Stimulated activated CD8-positive, alpha-beta memory T cell treated with anti-CD3 and anti-CD28 coated beads, Interleukin-12 subunit alpha, Interleukin-12 subunit beta, amount 100 ng/mL, for 1 hour (primary cell): ENCODE results near the gene SNX21.
A peak's percentile ranks its signal among the peaks of the same experiment; 100 is the strongest.
"Not testable (repeated sequence)": the region's sequence is repeated elsewhere in the genome, so short reads cannot be mapped to it uniquely, and the experiment has no call there.

Experiments
- DNase-seq: peaks from one replicate; pipeline ENCODE4 v3.0.0-alpha.2; 2020; ENCODE audit warnings: low read depth

The SNX21 gene

GRCh38 chr20:45823949-45824835 is 9.4 kb upstream of the SNX21 start:
- peak; percentile 24 for DNase-seq

- DNase-seq = no peak
Observed at GRCh38 chr20:45826381-45827019, 7.1 kb upstream of the SNX21 start.

GRCh38 chr20:45827030-45827652 is 6.5 kb upstream of the SNX21 start, which contains the start of gene TNNC2:
TSS of gene TNNC2 (minus strand) at chr20:45827312. CDS start at chr20:45827248, 64 bp downstream.
- DNase-seq = no peak

GRCh38 chr20:45827712-45828111 is 5.9 kb upstream of the SNX21 start:
- no peak for DNase-seq

GRCh38 chr20:45828589-45828988 is 5.0 kb upstream of the SNX21 start:
- no peak for DNase-seq

GRCh38 chr20:45829673-45830106 is 3.9 kb upstream of the SNX21 start:
- not testable (repeated sequence) for DNase-seq

GRCh38 chr20:45832619-45833018 is 980 bp upstream of the SNX21 start:
- no peak for DNase-seq

GRCh38 chr20:45833883-45834796 is 541 bp downstream of the SNX21 start:
- no peak for DNase-seq

GRCh38 chr20:45834797-45835161 is 1.2 kb downstream of the SNX21 start:
- no peak for DNase-seq

GRCh38 chr20:45835329-45835765 is 1.7 kb downstream of the SNX21 start:
- no peak for DNase-seq

GRCh38 chr20:45835825-45836224 is 2.2 kb downstream of the SNX21 start:
- DNase-seq = no peak

GRCh38 chr20:45836841-45837240 is 3.2 kb downstream of the SNX21 start:
- no peak for DNase-seq

GRCh38 chr20:45840700-45841198 is 7.2 kb downstream of the SNX21 start:
- no peak for DNase-seq

- no peak for DNase-seq
Observed at GRCh38 chr20:45841407-45842129, 8.0 kb downstream of the SNX21 start.

- no peak for DNase-seq
Observed at GRCh38 chr20:45842169-45842812, 8.7 kb downstream of the SNX21 start.

- DNase-seq = no peak
Observed at GRCh38 chr20:45843506-45843905, 9.9 kb downstream of the SNX21 start.

- no peak for DNase-seq
Observed at GRCh38 chr20:45845452-45845851, 11.9 kb downstream of the SNX21 start.

GRCh38 chr20:45848421-45848820 is 14.8 kb downstream of the SNX21 start:
- DNase-seq = no peak

GRCh38 chr20:45848969-45849582 is 15.5 kb downstream of the SNX21 start:
- DNase-seq = no peak

GRCh38 chr20:45850238-45850637 is 16.6 kb downstream of the SNX21 start:
- DNase-seq = no peak
